Left lobe of liver (tissue), 2 donors: ENCODE results near the gene BTBD9. TPM values are rescaled to one million over a fixed set of nuclear protein-coding genes. Genes with fewer than 3 reads are reported as not detected.
"Not testable (repeated sequence)": the region's sequence is repeated elsewhere in the genome, so short reads cannot be mapped to it uniquely, and the experiment has no call there.

Source experiments
- ATAC-seq: fragments of 200-7000 bp; cut with Tn5 transposase; one replicate; pipeline ENCODE4 v1.9.1; 2020; ENCODE audit warnings: mild to moderate bottlenecking, moderate library complexity
- DNase-seq: peaks from one replicate; pipeline ENCODE4 v3.0.0-alpha.2; 2020; ENCODE audit warnings: low spot score
- total RNA-seq: library from RNA; stranded (reverse); gene quantifications from one replicate; pipeline ENCODE4 v1.2.1, GENCODE V29; 2021
- donor health status: DM: no; HTN: no; CAD: no; lungs with moderate emphysema.
- donor health status: DM: no; HTN: yes; CAD: no.

Gene BTBD9
- total RNA-seq, 1 donor from 2014 or later: 4.7 TPM

GRCh38 chr6:38350942-38351341, 288.8 kb downstream of the BTBD9 start:
- no peak for DNase-seq
- no peak for ATAC-seq

- ATAC-seq: no peak
- no peak for DNase-seq
These were observed 289.5 kb downstream of the BTBD9 start for GRCh38 chr6:38350220-38350619.

DNA sequence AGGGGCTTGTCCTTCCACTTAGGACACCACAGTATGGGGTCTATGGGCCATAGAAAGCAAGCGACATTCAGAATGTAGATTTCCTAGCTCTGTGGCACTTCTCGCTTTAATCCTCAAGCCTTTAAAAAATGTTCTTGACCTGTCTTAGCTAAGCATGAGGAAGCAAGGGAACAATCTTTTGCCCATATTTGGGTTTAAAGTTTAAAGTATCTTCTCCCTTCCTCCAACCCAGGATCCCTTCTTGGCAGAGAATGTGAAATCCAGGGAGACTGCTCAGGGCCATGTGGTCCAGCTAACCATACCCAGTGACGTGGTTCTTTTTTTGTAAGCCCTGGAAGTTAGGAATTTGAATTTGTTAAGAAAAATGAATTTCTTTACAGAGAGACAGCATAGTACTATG, 289.9 kb downstream of the BTBD9 start:
- peak; percentile 23 for ATAC-seq
- DNase-seq: no peak

GRCh38 chr6:38349221-38349620, 290.5 kb downstream of the BTBD9 start:
- ATAC-seq (no peak), DNase-seq (no peak)

- no peak for ATAC-seq
- no peak for DNase-seq
These were observed 291.4 kb downstream of the BTBD9 start for GRCh38 chr6:38348371-38348770.

DNA sequence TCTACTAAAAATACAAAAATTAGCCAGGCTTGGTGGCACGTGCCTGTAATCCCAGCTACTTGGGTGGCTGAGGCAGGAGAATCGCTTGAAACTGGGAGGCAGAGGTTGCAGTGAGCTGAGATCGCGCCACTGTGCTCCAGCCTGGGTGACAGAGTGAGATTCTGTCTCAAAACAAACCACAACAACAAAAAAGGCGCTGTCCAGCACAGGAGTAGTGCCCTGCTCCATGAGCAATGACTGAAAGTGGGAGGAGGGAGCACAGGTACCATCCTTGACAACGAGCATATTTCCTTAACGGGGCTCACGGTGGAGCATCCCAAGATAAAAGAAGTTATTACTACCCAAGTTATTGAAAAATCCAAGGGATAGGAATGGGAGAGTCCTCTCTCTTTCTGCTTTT, 291.9 kb downstream of the BTBD9 start:
- not testable (repeated sequence) for DNase-seq, ATAC-seq

DNA sequence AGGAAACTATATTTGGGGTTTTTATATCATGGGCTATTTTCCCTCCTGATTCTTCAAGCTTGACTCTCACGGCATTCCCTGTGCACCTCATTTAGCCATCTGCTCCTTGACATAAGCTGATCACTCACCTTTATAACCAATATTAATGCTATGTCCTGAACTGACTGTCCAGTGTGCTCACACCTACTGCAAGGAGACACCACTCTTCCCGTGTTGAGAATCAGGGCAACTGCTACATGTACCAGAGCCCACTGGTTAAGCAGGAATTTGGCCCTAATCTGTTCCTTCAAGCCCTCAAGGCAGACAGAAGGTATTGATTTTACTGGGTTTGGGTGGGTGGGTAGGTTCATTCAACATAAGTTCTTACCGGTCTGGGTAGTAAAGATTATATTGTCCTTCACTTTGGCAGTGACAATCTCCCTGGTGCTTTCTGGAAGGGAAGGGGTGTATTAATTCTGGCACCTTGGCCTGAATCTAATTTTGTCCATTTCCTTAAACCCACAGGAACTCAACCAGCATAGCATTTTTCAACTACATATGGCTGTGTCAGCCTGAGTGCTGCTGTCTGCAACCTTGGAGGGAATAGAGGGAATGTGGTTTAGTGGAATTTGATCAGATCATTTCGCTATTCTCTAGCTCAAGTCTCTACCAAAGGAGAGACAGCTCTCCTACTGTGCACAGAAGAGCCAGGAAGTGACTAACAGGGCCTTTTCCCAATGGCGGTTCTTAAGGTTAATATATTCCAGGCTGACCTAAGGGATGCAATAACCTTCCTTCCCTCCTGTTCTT, 293.2 kb downstream of the BTBD9 start:
- ATAC-seq: no peak

GRCh38 chr6:38345586-38345985, 294.1 kb downstream of the BTBD9 start:
- ATAC-seq (no peak), DNase-seq (no peak)

More for the DNA sequence above, 293.2 kb downstream of the BTBD9 start:
- DNase-seq: no peak

DNA sequence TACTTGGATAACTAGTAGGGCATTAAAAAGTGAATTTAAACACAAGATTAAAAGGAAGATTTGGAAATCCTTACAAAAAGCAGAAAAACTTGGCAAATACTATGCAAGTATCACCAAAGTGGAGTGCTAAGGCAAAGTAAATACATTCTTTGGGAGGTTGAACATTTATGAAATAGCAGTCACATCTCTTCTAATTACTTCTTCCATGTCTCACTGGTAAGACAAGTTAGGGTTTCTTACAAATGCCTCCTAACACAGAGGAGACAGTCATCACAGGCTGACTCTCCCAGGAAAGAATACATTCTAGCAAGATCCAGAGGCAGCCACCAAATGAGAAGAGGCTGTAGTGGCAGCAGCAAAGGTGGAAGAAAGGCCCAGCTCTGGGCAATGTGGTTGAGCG, 298.2 kb downstream of the BTBD9 start:
- DNase-seq: no peak
- no peak for ATAC-seq

- no peak for ATAC-seq
- DNase-seq: no peak
These were observed 299.8 kb downstream of the BTBD9 start for GRCh38 chr6:38339914-38340313.

GRCh38 chr6:38337819-38338465, 301.8 kb downstream of the BTBD9 start:
- ATAC-seq: no peak
- DNase-seq: no peak

DNA sequence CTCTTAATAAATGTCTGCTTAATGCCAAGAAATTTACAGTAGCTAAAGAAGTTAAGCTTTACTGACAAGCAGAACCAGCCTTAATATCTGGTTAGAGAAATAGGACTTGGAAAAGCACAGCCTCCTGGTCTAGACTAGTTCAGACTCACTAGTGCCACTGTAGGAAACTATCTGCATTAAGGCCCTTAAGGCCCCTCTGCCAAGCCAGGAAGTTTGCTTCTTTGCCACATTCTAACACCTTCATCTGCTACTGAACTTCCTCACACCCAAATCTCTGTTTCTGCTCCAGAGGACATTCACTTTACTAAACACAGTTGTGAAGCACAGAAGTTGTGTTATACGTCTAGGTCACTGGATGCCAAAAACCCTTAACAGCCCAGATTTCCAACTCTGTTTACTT, 302.8 kb downstream of the BTBD9 start:
- no peak for ATAC-seq

DNA sequence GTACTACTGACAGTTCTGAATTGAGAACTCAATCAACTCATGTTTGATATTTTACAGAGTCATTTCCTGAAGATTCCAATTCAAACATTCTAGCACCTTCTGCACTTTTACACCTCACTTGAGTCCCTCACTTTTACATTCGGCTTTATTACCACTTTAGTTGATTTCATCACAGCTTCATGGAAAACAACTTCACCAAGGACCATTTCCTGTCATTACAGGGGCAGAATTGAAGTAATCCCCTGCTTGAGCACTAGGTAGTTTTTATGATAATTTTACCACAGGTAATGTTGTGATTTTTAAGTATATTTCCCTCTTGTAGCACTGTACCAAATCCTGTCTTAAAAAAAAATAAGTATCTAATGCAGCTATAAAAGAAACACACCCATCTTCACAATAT, 312.9 kb downstream of the BTBD9 start:
- DNase-seq: no peak
- ATAC-seq: no peak

More for the DNA sequence above, 302.8 kb downstream of the BTBD9 start:
- no peak for DNase-seq

DNA sequence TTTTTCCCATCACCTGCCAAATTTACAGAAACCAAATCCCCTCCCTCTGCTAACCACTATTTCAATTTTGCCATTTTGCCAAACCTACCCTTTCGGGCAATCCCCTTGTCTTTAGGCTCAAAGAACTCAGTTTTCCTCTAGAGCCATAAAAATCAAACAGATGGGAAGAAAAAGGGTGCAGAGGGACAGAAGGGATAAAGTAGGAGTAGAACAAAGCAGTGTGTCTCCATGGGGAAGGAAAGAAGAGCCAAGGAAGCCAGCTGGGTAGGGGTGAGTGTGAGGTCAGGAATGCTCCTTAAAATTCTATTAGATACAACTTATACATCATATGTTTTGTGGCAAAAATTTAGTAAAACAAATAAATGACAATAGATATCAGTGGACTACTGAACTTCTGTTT, 316.5 kb downstream of the BTBD9 start:
- DNase-seq (no peak), ATAC-seq (no peak)

DNA sequence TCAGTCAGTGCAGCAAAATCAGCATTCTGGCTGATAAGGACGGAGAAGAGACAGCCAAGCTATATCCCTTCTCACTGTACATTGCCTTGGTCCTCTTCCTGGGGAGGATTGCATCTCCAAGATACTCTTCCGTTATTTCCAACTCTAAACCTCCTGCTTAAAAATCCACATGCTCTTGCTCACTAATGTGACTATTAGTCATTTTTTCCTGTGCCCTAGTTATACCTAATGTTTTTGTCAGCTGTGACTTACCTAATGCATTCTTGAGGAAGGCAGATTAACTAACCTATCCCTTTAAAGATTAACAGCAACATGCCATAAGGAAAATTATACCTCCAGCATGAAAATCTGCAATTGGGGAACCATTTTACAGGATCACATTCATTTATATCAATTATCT, 317.6 kb downstream of the BTBD9 start:
- ATAC-seq (no peak), DNase-seq (no peak)

DNA sequence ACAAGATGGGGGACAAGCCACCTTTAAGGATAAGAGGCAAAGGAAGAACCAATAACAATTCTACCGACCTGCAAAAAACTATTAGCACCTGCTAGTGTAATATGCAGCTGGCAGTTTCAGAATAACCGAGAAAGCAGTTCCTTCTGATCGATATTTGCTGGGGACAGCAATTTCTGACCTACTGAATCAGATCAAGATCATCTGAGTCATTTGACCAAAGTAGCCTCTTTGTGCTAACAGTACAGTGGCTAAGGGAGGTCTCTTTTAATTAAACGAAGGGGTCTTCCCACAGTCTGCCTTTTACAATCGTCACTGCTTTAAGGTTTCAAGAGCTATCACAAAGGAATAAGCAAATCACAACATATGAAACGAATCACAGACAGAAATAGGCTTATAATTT, 318.9 kb downstream of the BTBD9 start:
- DNase-seq: no peak
- ATAC-seq: no peak

DNA sequence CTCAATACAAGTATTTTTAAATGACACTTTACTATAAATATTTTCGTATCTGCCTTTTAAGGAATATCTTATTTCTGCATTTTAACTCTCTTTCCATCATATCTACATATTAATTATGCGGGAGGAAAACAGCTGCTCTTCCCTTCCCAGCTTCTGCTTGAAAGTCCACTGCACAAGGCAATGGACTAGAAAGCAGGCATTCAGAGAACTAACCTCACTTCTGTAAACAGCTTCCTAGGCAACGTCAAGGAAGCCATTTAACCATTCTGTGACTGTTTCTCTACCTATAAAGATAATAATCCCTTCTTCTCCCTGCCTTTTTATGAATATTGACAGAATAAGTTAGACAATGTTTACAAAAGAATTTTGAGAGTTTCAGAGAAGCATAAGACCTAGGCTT, 319.4 kb downstream of the BTBD9 start:
- DNase-seq (no peak), ATAC-seq (no peak)

GRCh38 chr6:38319256-38320212, 320.2 kb downstream of the BTBD9 start:
- ATAC-seq: no peak
- no peak for DNase-seq

GRCh38 chr6:38316099-38316868, 323.4 kb downstream of the BTBD9 start:
- DNase-seq (no peak), ATAC-seq (no peak)

GRCh38 chr6:38311201-38311600, 328.5 kb downstream of the BTBD9 start:
- ATAC-seq: no peak
- no peak for DNase-seq

DNA sequence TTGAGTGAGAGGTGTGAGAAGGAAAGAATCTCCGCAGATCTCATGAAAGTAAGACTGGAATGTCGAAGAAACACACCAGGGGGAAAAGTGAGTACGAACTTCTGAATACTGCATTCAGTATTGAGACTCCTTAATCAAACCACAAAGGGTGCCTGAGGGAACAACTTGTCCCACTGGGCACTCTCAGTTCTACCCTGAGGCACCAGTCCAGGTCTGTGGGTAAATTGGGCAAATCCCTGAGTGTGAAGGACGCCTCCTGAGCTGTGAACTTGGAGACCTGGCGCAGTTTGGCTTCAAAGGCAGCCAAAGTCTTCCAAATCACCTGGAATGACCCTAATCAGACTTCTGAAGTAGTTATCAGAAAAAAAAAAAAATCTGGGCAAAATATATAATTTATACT, 329.7 kb downstream of the BTBD9 start:
- ATAC-seq (no peak), DNase-seq (no peak)
